Tibial artery (tissue), 4 donors: ENCODE data around the gene DNAAF1.
"Not testable (repeated sequence)": the region's sequence is repeated elsewhere in the genome, so short reads cannot be mapped to it uniquely, and the experiment has no call there.

Experiments used
- DNase-seq, 2 donors: peaks; one replicate each; pipeline ENCODE4 v3.0.0-alpha.2; 2019
- H3K27ac ChIP-seq, 2 donors: fragments of 200-600 bp; sonication (generic) in 1 of 2; 1 replicate in 1 of 2; 2 replicates in 1 of 2; pipeline ENCODE4 v1.5.1; 2018 to 2019; ENCODE audit warnings: mild to moderate bottlenecking in 1 of 2
- H3K27me3 ChIP-seq, 2 donors: fragments of 200-600 bp; sonication (generic) in 1 of 2; one replicate each; pipeline versions ENCODE4 v1.5.1 to v1.6.0; 2016 to 2019
- H3K36me3 ChIP-seq, 3 donors: fragments of 200-600 bp; sonication (generic) in 2 of 3; one replicate each; pipeline ENCODE4 v1.5.1; 2016 to 2019; ENCODE audit warnings: mild to moderate bottlenecking in 2 of 3
- H3K4me1 ChIP-seq, 4 donors: fragments of 200-600 bp; sonication (generic) in 2 of 4; 1 replicate in 3 of 4; 2 replicates in 1 of 4; pipeline ENCODE4 v1.5.1; 2016 to 2019
- H3K4me3 ChIP-seq, 2 donors: fragments of 200-600 bp; sonication (generic) in 1 of 2; 1 replicate in 1 of 2; 2 replicates in 1 of 2; pipeline ENCODE4 v1.5.1; 2018 to 2019; ENCODE audit warnings: mild to moderate bottlenecking in 2 of 2
- H3K9me3 ChIP-seq, 3 donors: fragments of 200-600 bp; sonication (generic) in 1 of 3; one replicate each; pipeline ENCODE4 v1.5.1; 2016 to 2019
- CTCF ChIP-seq, 2 experiments: fragments of 200-600 bp in 1 of 2; fragments of 450-650 bp in 1 of 2; IDR thresholded peaks; one replicate each; pipeline ENCODE4 v1.5.1; 2017 to 2019; ENCODE audit warnings: antibody characterized with exemption in 2 of 2, mild to moderate bottlenecking in 1 of 2, moderate library complexity in 1 of 2
- intact Hi-C: fragments of 100-400 bp; cut with DNase I; formaldehyde crosslinking; loops from one replicate; pipeline ENCODE4 v1.15.0; 2023; ENCODE audit warnings: low total_unique reads

The DNAAF1 gene

GRCh38 chr16:84212631-84213030, 67.5 kb downstream of the DNAAF1 start:
- no peak for DNase-seq
- TF ChIP-seq CTCF (IDR thresholded peaks at IDR 0.05): no peak
- Histone ChIP-seq H3K27me3 (peaks cover 0 to 5% of the 10 kb centered on the region in 2 donors), H3K9me3 (no peaks in the 10 kb centered on the region), H3K4me1 (no peaks in the 10 kb centered on the region), H3K4me3 (no peak overlapping the region), H3K27ac (no peak overlapping the region), H3K36me3 (no peaks in the 10 kb centered on the region)
- intact Hi-C loops: no loop called here

- Histone ChIP-seq H3K9me3 (no peaks in the 10 kb centered on the region), H3K27ac (no peak overlapping the region), H3K36me3 (no peaks in the 10 kb centered on the region), H3K4me3 (no peak overlapping the region), H3K27me3 (peaks cover 0 to 8% of the 10 kb centered on the region in 2 donors), H3K4me1 (no peaks in the 10 kb centered on the region)
- DNase-seq: no peak
- intact Hi-C loops: no loop called here
- no peak for TF ChIP-seq CTCF (IDR thresholded peaks at IDR 0.05)
Measured at GRCh38 chr16:84214451-84215066, 69.5 kb downstream of the DNAAF1 start.

GRCh38 chr16:84215531-84215930, 70.4 kb downstream of the DNAAF1 start:
- intact Hi-C loops: no loop called here
- Histone ChIP-seq H3K9me3 (no peaks in the 10 kb centered on the region), H3K27ac (no peak overlapping the region), H3K27me3 (peaks cover 0 to 11% of the 10 kb centered on the region in 2 donors), H3K36me3 (no peaks in the 10 kb centered on the region), H3K4me1 (no peaks in the 10 kb centered on the region), H3K4me3 (no peak overlapping the region)
- DNase-seq: no peak
- TF ChIP-seq CTCF (IDR thresholded peaks at IDR 0.05): no peak

GRCh38 chr16:84216144-84216543, 71.0 kb downstream of the DNAAF1 start:
- H3K9me3 ChIP-seq, H3K4me3 ChIP-seq, H3K4me1 ChIP-seq, H3K27ac ChIP-seq, intact Hi-C loops, H3K36me3 ChIP-seq, DNase-seq: not testable (repeated sequence)
- H3K27me3 ChIP-seq: peaks cover 0 to 11% of the 10 kb centered on the region in 2 donors

- H3K27ac ChIP-seq: no peak overlapping the region
- intact Hi-C loops: no loop called here
- no peaks in the 10 kb centered on the region for H3K36me3 ChIP-seq
- DNase-seq: no peak
- H3K4me1 ChIP-seq: no peaks in the 10 kb centered on the region
- no peaks in the 10 kb centered on the region for H3K9me3 ChIP-seq
- no peak for TF ChIP-seq CTCF (IDR thresholded peaks at IDR 0.05)
- peaks cover 0 to 14% of the 10 kb centered on the region in 2 donors for H3K27me3 ChIP-seq
- H3K4me3 ChIP-seq: no peak overlapping the region
Measured at GRCh38 chr16:84218176-84218823, 73.2 kb downstream of the DNAAF1 start.

- H3K27ac ChIP-seq: no peak overlapping the region
- no peak for DNase-seq
- H3K27me3 ChIP-seq: peaks cover 0 to 14% of the 10 kb centered on the region in 2 donors
- no peaks in the 10 kb centered on the region for H3K36me3 ChIP-seq
- H3K4me3 ChIP-seq: no peak overlapping the region
- H3K9me3 ChIP-seq: no peaks in the 10 kb centered on the region
- TF ChIP-seq CTCF (IDR thresholded peaks at IDR 0.05): no peak
- intact Hi-C loops: no loop called here
- H3K4me1 ChIP-seq: no peaks in the 10 kb centered on the region
Measured at GRCh38 chr16:84218956-84219355, 73.8 kb downstream of the DNAAF1 start.
